Breast epithelium (tissue), 3 donors: ENCODE data around the gene AMZ1.

Experiments used
- CTCF ChIP-seq, 3 donors: fragments of 450-650 bp; IDR thresholded peaks; one replicate each; pipeline ENCODE4 v1.5.1; 2016 to 2017; ENCODE audit warnings: antibody characterized with exemption in 3 of 3, mild to moderate bottlenecking in 3 of 3, moderate library complexity in 3 of 3
- POLR2A ChIP-seq: fragments of 450-650 bp; IDR thresholded peaks from one replicate; pipeline ENCODE4 v1.6.1; 2016; ENCODE audit warnings: antibody characterized with exemption, mild to moderate bottlenecking, moderate library complexity
- POLR2AphosphoS5 ChIP-seq, 3 donors: sonication (generic); formaldehyde crosslinking; IDR thresholded peaks; one replicate each; pipeline ENCODE4 v1.6.1; 2017; ENCODE audit warnings: antibody characterized with exemption in 3 of 3

- no peak for TF ChIP-seq POLR2A
- no peak for TF ChIP-seq CTCF (IDR thresholded peaks at IDR 0.05)
- TF ChIP-seq POLR2AphosphoS5 (IDR thresholded peaks at IDR 0.05) = no peak
Measured at GRCh38 chr7:2698581-2699288, 10.7 kb downstream of the AMZ1 start.
